Hepatocyte (in vitro differentiated cells): ENCODE measurements around the gene SRSF2.

ENCODE experiments used
- CTCF ChIP-seq: fragments of 200-600 bp; sonication (generic); IDR thresholded peaks from 2 replicates; pipeline ENCODE4 v1.5.1; 2016; ENCODE audit warnings: antibody characterized with exemption, mild to moderate bottlenecking; ENCODE audit not compliant: poor library complexity
- EZH2phosphoT487 ChIP-seq: fragments of 200-600 bp; sonication (generic); IDR thresholded peaks from one replicate; pipeline ENCODE4 v1.6.1; 2018; ENCODE audit warnings: antibody characterized with exemption, mild to moderate bottlenecking, low read depth, moderate library complexity; ENCODE audit not compliant: unreplicated experiment, severe bottlenecking

- no peak for TF ChIP-seq CTCF
- TF ChIP-seq EZH2phosphoT487, result no peak
Measured at GRCh38 chr17:76718516-76718915, 18.6 kb downstream of the SRSF2 start.
